Fibroblast of villous mesenchyme (primary cell): ENCODE measurements around the gene DDX27. TPM values are rescaled to one million over a fixed set of nuclear protein-coding genes. Genes with fewer than 3 reads are reported as not detected.
A peak's percentile ranks its signal among the peaks of the same experiment; 100 is the strongest.

ENCODE experiments used
- DNase-seq: peaks from one replicate; pipeline ENCODE4 v3.0.0-alpha.2; 2010; ENCODE audit warnings: low read depth
- H3K4me3 ChIP-seq: 2 replicates; pipeline ENCODE4 v1.5.1; 2011; ENCODE audit warnings: low read depth, mild to moderate bottlenecking, low read length
- total RNA-seq: library from RNA; depleted of rRNA; stranded (reverse); fragments of >200 nt; gene quantifications from 2 replicates; pipeline ENCODE4 v1.2.3, GENCODE V29; 2012
- TF ChIP-seq, protein P1 (sequence below): IDR thresholded peaks from 2 replicates; pipeline ENCODE4 v1.5.1; 2012; ENCODE audit warnings: low read depth, mild to moderate bottlenecking, low read length; ENCODE audit not compliant: insufficient read depth

Gene DDX27
- total RNA-seq, 1 donor, result 33.2 TPM

DNA sequence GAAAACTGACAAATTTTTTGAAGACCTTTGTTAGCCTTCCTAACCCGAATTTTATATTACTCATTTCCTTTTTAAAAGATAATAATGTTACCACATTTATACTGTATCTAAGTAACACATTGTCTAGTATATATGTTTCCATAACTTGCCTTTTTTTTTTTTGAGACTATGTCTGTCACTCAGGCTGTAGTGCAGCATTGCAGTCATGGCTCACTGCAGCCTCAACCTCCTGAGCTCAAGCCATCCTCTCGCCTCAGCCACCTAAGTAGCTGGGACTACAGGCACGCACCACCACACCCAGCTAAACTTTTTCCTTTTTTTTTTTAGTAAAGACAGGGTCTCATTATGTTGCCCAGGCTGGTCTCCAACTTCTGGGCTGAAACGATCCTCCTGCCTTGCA is 40.1 kb downstream of the DDX27 start:
- TF ChIP-seq, protein P1, sequence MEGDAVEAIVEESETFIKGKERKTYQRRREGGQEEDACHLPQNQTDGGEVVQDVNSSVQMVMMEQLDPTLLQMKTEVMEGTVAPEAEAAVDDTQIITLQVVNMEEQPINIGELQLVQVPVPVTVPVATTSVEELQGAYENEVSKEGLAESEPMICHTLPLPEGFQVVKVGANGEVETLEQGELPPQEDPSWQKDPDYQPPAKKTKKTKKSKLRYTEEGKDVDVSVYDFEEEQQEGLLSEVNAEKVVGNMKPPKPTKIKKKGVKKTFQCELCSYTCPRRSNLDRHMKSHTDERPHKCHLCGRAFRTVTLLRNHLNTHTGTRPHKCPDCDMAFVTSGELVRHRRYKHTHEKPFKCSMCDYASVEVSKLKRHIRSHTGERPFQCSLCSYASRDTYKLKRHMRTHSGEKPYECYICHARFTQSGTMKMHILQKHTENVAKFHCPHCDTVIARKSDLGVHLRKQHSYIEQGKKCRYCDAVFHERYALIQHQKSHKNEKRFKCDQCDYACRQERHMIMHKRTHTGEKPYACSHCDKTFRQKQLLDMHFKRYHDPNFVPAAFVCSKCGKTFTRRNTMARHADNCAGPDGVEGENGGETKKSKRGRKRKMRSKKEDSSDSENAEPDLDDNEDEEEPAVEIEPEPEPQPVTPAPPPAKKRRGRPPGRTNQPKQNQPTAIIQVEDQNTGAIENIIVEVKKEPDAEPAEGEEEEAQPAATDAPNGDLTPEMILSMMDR, result no peak
- DNase-seq, result no peak
- H3K4me3 ChIP-seq, result no peak overlapping the region

DNA sequence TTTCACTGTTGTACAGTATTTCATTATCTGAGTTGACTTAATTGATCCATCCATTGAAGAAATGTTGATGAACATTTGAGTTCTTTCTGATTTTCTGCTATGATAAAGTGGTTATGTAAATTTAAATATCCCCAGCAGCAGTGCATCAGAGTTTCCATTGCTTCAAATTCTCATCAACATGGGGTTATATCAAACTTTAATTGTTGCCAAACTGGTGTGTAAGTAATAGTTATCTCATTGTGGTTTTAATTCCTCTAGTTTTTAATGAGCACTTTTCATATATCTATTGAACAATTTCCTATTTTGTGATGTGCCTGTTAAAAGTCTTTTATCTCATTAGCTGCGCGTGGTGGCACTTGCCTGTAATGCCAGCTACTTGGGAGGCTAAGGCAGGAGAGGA is 40.6 kb downstream of the DDX27 start:
- TF ChIP-seq, protein P1, result no peak
- H3K4me3 ChIP-seq, result no peak overlapping the region
- DNase-seq, result no peak

DNA sequence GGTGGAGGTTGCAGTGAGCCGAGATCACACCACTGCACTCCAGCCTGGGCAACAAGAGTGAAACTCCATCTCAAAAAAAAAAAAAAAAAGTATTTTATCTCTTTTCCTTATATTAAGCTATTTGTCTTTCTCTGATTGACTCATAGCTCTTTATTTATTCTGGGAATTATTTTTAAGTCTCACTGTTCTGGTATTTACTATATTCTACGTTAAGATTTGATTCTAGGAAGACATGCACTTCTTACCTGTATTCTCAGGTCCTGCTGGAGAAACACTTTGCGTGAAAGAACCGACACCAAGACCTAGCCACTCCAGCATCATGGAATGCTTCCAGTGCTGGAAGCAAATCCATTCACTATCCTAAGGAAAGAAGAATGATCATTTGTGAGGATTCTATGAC is 41.0 kb downstream of the DDX27 start:
- DNase-seq, result no peak
- TF ChIP-seq, protein P1, result no peak
- H3K4me3 ChIP-seq, result no peak overlapping the region

DNA sequence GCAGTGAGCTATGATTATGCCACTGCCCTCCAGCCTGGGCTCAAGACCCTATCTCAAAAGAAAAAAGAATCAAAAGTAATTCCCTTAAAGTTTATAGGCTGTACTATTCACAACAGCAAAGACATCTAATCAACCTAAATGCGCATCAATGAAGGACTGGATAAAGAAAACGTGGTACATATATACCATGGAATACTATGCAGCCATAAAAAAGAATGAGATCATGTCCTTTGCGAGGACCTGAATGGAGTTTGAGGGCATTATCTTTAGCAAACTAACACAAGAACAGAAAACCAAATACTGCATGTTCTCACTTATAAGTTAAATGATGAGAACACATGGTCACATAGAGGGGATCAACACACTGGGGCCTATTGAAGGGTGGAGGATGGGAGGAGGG is 42.0 kb downstream of the DDX27 start:
- H3K4me3 ChIP-seq, result no peak overlapping the region
- DNase-seq, result no peak
- TF ChIP-seq, protein P1, result no peak

DNA sequence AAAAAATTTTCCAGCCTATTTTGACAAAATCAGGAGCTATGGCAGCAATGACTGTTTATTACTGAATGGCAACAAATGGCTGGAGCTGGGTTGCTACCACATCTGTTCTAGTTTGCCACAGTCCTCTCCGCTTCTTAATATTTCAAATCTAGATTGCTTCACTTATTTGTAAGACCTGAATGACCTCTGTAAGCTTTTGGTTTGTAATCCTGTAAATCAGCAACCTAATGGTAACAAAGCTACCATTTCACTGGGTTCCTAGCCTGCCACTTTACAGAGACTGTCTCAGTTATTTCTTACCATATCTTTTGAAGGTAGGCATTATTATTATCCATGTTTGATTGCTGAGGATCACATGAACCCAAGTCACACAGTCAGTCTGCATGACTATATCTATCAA is 43.2 kb downstream of the DDX27 start:
- no peak for DNase-seq
- TF ChIP-seq, protein P1, result no peak
- no peak overlapping the region for H3K4me3 ChIP-seq

DNA sequence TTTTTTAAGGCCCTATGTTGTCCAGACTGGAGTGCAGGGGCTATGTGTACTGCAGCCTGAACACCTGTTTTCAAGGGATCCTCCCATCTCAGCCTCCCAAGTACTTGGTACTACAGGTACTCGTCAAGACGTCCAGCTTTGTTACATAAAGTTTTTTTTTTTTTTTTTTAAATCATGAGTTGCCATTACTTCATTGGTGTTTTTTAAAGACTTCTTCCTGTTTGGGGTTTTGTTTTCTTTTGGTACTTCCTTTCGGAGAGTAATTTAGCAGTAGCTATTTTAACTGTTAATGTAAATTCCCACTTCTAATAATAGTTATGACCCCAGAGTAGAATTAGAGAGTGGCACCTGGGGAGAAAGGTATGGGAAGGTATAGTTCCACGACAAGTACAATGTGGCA is 48.1 kb downstream of the DDX27 start:
- TF ChIP-seq, protein P1, result no peak
- no peak overlapping the region for H3K4me3 ChIP-seq
- DNase-seq, result no peak

DNA sequence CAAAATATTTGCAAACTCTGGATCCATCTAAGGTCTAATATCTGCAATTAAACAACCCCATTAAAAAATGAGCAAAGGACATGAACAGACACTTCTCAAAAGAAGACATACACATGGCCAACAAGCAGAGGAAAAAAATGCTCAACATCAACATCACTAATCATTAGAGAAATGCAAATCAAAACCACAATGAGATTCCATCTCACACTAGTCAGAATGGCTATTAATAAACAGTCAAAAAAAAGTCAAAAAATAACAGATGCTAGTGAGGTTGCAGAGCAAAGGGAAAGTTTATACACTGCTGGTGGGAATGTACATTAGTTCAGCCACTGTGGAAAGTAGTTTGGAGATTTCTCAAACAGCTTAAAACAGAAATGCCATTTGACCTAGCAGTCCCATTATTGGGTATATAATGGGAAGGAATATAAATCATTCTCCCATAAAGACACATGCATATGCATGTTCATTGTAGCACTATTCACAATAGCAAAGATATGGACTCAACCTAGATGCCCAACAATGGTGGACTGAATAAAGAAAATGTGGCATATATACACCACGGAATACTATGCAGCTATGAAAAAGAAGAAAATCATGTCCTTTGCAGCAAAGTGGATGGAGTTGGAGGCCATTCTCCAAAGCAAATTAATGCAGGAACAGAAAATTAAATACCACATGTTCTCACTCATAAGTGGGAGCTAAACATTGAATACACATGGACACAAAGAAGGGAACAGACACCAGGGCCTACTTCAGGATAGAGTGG is 49.6 kb downstream of the DDX27 start:
- no peak overlapping the region for H3K4me3 ChIP-seq
- peak; percentile 84 for DNase-seq
- TF ChIP-seq, protein P1, result no peak
